ENCODE results near the gene HOPX.

- TF ChIP-seq TAF1 (IDR thresholded peaks at IDR 0.05; ENCODE audit: borderline replicate concordance, insufficient read depth, low read length) (no peak), FOXP2 (optimal IDR thresholded peaks at IDR 0.05; ENCODE audit: borderline replicate concordance, extremely low read depth, extremely low read length, insufficient read depth) (no peak), POLR2AphosphoS5 (IDR thresholded peaks at IDR 0.05; ENCODE audit: low read depth, low read length) (no peak)
These were observed 30.6 kb downstream of the HOPX start for GRCh38 chr4:56650262-56651055.
